HG03378 (cell line): ENCODE data around the gene RASA3.

Source experiments
- ATAC-seq: cut with Tn5 transposase; IDR thresholded peaks from one replicate; pipeline ENCODE4 v1.9.1; 2021; ENCODE audit warnings: mild to moderate bottlenecking, moderate library complexity; ENCODE audit not compliant: unreplicated experiment

The RASA3 gene

GRCh38 chr13:113928685-113929627 is 203.5 kb downstream of the RASA3 start:
- no peak for ATAC-seq
